Sigmoid colon (tissue), 7 donors: Measurements from ENCODE around the gene GALNS. TPM values are rescaled to one million over a fixed set of nuclear protein-coding genes. Genes with fewer than 3 reads are reported as not detected.
A peak's percentile ranks its signal among the peaks of the same experiment; 100 is the strongest.

Experiments
- DNase-seq: peaks from one replicate; pipeline ENCODE4 v3.0.0-alpha.2; 2019
- H3K27ac ChIP-seq, 4 donors: fragments of 200-600 bp; sonication (generic); one replicate each; pipeline ENCODE4 v1.5.1; 2016 to 2019; ENCODE audit warnings: mild to moderate bottlenecking in 1 of 4
- H3K27me3 ChIP-seq, 3 donors: fragments of 200-600 bp; sonication (generic); one replicate each; pipeline ENCODE4 v1.5.1; 2019; ENCODE audit warnings: mild to moderate bottlenecking in 1 of 3
- H3K36me3 ChIP-seq, 4 donors: fragments of 200-600 bp; sonication (generic); one replicate each; pipeline ENCODE4 v1.5.1; 2016 to 2019
- H3K4me1 ChIP-seq, 4 donors: fragments of 200-600 bp; sonication (generic); one replicate each; pipeline ENCODE4 v1.5.1; 2017 to 2019
- H3K4me3 ChIP-seq, 4 donors: fragments of 200-600 bp; sonication (generic); one replicate each; pipeline ENCODE4 v1.5.1; 2017 to 2019; ENCODE audit warnings: mild to moderate bottlenecking in 2 of 4, moderate library complexity in 1 of 4
- H3K9me3 ChIP-seq, 4 donors: fragments of 200-600 bp in 3 of 4; sonication (generic) in 3 of 4; one replicate each; pipeline versions ENCODE4 v1.5.1 to v1.6.1; 2013 to 2019
- EP300 ChIP-seq, 4 donors: sonication (generic); formaldehyde crosslinking; IDR thresholded peaks; one replicate each; pipeline ENCODE4 v1.6.1; 2017; ENCODE audit warnings: antibody characterized with exemption in 4 of 4
- POLR2A ChIP-seq, 2 donors: fragments of 450-650 bp; IDR thresholded peaks; one replicate each; pipeline ENCODE4 v1.6.1; 2016; ENCODE audit warnings: antibody characterized with exemption in 2 of 2, mild to moderate bottlenecking in 2 of 2, moderate library complexity in 2 of 2
- POLR2AphosphoS5 ChIP-seq, 4 donors: sonication (generic); formaldehyde crosslinking; IDR thresholded peaks; one replicate each; pipeline ENCODE4 v1.6.1; 2017; ENCODE audit warnings: antibody characterized with exemption in 4 of 4
- WGBS, 2 donors: extraction: QIAGEN DNeasy Blood & Tissue Kit; methylation state at CpG; one replicate each; pipeline ENCODE4 v1.1.7; 2013; 5-methylcytosine and 5-hydroxymethylcytosine counted together
- intact Hi-C: fragments of 100-400 bp; cut with DNase I; formaldehyde crosslinking; loops from one replicate; pipeline ENCODE4 v1.15.1; 2023
- polyA plus RNA-seq, 3 donors: library from polyadenylated mRNA; stranded (reverse); fragments of 200-250 nt; gene quantifications; one replicate each; pipeline ENCODE4 v1.2.3, GENCODE V29; 2013
- total RNA-seq, 4 donors: library from RNA; depleted of rRNA; stranded (reverse); fragments of >200 nt; gene quantifications; one replicate each; pipeline ENCODE4 v1.1.0, GENCODE V29; 2016
- TF ChIP-seq, protein P1 (sequence below), 4 experiments: fragments of 450-650 bp in 3 of 4; fragments of 200-600 bp in 1 of 4; IDR thresholded peaks; one replicate each; pipeline ENCODE4 v1.5.1; 2016 to 2019; ENCODE audit warnings: antibody characterized with exemption in 4 of 4, mild to moderate bottlenecking in 3 of 4, moderate library complexity in 2 of 4
- donor health status: healthy with polysubstance abuse.
- donor health status: Bipolar disorder and iron deficiency.
- donor health status: healthy.

The GALNS gene
- total and polyA plus RNA-seq, 7 donors: 6.2 to 50.4 (median 11.1) TPM

- DNase-seq: peak; percentile 90
- peak overlapping the region; percentile 91 to 96 (median 96) for H3K27ac ChIP-seq
- 0 to 2% methylated on average over 65 of the region's 65 CpGs for WGBS, 2 donors
- no peaks in the 10 kb centered on the region for H3K9me3 ChIP-seq
- peaks cover 0 to 36% (median 28%) of the 10 kb centered on the region in 4 donors for H3K4me1 ChIP-seq
- H3K36me3 ChIP-seq: peaks cover 0 to 21% (median 5%) of the 10 kb centered on the region in 4 donors
- intact Hi-C loops: loop anchor here (1.0 to 5.0 kb wide), 2 partner anchors 46 to 131 kb away; partner anchors contain the start of gene TRAPPC2L
- peak overlapping the region; percentile 63 to 88 (median 76) for H3K4me3 ChIP-seq
- TF ChIP-seq, protein P1, sequence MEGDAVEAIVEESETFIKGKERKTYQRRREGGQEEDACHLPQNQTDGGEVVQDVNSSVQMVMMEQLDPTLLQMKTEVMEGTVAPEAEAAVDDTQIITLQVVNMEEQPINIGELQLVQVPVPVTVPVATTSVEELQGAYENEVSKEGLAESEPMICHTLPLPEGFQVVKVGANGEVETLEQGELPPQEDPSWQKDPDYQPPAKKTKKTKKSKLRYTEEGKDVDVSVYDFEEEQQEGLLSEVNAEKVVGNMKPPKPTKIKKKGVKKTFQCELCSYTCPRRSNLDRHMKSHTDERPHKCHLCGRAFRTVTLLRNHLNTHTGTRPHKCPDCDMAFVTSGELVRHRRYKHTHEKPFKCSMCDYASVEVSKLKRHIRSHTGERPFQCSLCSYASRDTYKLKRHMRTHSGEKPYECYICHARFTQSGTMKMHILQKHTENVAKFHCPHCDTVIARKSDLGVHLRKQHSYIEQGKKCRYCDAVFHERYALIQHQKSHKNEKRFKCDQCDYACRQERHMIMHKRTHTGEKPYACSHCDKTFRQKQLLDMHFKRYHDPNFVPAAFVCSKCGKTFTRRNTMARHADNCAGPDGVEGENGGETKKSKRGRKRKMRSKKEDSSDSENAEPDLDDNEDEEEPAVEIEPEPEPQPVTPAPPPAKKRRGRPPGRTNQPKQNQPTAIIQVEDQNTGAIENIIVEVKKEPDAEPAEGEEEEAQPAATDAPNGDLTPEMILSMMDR (IDR thresholded peaks at IDR 0.05): no peak
- peak; percentile 70 to 74 for TF ChIP-seq POLR2A (IDR thresholded peaks at IDR 0.05)
- TF ChIP-seq POLR2AphosphoS5 (IDR thresholded peaks at IDR 0.05): peak; percentile 78 to 99 (median 95)
- no peak for TF ChIP-seq EP300 (IDR thresholded peaks at IDR 0.05)
- H3K27me3 ChIP-seq: no peaks in the 10 kb centered on the region
These were observed 45.6 kb downstream of the GALNS start for GRCh38 chr16:88810912-88811768.

DNA sequence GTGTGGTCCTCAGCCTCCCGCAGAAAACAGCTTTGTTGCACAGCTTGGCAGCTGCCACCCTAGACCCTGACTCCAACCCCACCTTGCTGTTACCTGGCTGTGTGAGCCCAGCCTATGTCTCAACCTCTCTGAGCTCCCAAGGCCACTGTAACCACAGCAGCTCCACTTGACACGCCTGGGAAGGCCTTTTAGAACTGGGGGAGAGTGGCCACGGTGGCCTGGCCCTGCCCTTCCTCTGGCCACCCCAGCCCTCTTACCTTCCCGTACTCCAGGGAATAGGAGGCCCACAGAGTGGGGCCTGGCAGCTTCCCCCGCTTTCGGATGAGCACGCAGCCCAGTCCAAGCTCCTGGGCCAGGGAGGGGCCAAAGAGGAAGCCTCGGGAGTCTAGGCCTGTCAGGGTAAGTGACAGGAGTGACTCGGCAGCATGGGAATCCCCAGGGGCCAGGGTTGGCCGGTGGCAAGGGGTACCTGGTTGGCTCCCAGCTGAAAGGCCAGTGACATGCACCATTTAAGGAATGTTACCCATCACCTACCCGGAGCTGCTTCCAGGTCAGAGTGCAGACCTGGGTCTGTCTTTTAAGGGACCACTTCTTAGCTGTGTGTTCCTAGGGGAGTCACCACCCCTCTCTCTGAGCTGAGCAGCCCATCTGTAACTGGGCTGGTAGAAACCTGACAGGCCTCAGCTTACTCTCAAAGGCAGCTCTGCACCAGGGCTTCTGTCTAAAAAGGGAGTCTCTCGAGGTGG is 46.4 kb downstream of the GALNS start:
- Histone ChIP-seq H3K4me1 (peaks cover 0 to 36% (median 28%) of the 10 kb centered on the region in 4 donors), H3K27ac (peak overlapping the region; percentile 91 to 96 (median 96)), H3K4me3 (peak overlapping the region; percentile 63 to 88 (median 76)), H3K27me3 (no peaks in the 10 kb centered on the region), H3K36me3 (peaks cover 0 to 21% (median 5%) of the 10 kb centered on the region in 4 donors), H3K9me3 (no peaks in the 10 kb centered on the region)
- TF ChIP-seq EP300 (IDR thresholded peaks at IDR 0.05): no peak
- no peak for TF ChIP-seq POLR2A (IDR thresholded peaks at IDR 0.05)
- TF ChIP-seq POLR2AphosphoS5 (IDR thresholded peaks at IDR 0.05): no peak
- TF ChIP-seq, protein P1 (IDR thresholded peaks at IDR 0.05): no peak
- no peak for DNase-seq
- intact Hi-C loops: loop anchor here (5.0 kb wide), 1 partner anchor 132 kb away; no protein-coding TSS in a partner anchor
- 21 to 38% methylated on average over 12 of the region's 12 CpGs for WGBS, 2 donors

DNA sequence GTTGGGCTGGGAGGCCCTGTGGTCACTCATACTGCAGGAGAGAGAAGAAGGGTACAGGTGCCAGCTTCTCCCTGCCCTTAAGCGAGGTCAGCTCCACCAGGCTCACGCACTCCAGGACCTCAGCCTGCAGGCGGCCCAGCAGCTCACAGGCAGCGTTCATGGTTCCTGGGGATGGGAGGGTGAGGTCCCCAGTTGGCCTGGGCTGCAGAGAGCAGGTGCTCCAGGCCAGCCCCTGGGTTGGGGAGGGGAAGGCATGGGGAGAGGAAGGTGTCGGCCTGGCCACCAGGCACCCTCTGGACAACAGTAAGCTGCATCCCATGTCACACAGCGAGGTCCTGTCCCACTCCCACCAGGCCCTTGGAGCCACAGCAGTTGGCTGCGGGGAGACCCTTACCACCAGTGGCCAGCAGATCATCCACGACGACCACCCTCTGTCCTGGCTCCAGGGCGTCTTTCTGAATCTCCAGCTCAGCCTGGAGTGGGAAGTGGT is 47.0 kb downstream of the GALNS start:
- intact Hi-C loops: loop anchor here (5.0 kb wide), 1 partner anchor 133 kb away; no protein-coding TSS in a partner anchor
- Histone ChIP-seq H3K27ac (peak overlapping the region in 2 of 4 donors; percentile 12 to 96), H3K27me3 (no peaks in the 10 kb centered on the region), H3K9me3 (no peaks in the 10 kb centered on the region), H3K4me1 (peaks cover 0 to 38% (median 31%) of the 10 kb centered on the region in 4 donors), H3K36me3 (peaks cover 0 to 21% (median 5%) of the 10 kb centered on the region in 4 donors), H3K4me3 (no peak overlapping the region)
- no peak for DNase-seq
- WGBS, 2 donors: 71 to 82% methylated on average over 10 of the region's 10 CpGs
- TF ChIP-seq POLR2AphosphoS5 (IDR thresholded peaks at IDR 0.05) (no peak), EP300 (IDR thresholded peaks at IDR 0.05) (no peak)

GRCh38 chr16:88809068-88809675 is 47.6 kb downstream of the GALNS start:
- no peak for DNase-seq
- no peaks in the 10 kb centered on the region for H3K9me3 ChIP-seq
- peaks cover 0 to 5% (median 0%) of the 10 kb centered on the region in 3 donors for H3K27me3 ChIP-seq
- peaks cover 0 to 21% (median 5%) of the 10 kb centered on the region in 4 donors for H3K36me3 ChIP-seq
- TF ChIP-seq POLR2AphosphoS5 (IDR thresholded peaks at IDR 0.05) (no peak), EP300 (IDR thresholded peaks at IDR 0.05) (no peak), POLR2A (IDR thresholded peaks at IDR 0.05) (no peak)
- TF ChIP-seq, protein P1 (IDR thresholded peaks at IDR 0.05): no peak
- 81 to 91% methylated on average over 10 of the region's 10 CpGs for WGBS, 2 donors
- H3K4me1 ChIP-seq: peaks cover 0 to 43% (median 36%) of the 10 kb centered on the region in 4 donors
- H3K27ac ChIP-seq: peak overlapping the region in 1 of 4 donors; percentile 96
- no peak overlapping the region for H3K4me3 ChIP-seq
- intact Hi-C loops: no loop called here
